CD4-positive, alpha-beta T cell treated with Interleukin-15 for 4 hours (primary cell): ENCODE data around the gene PLXNB2.

ENCODE experiments used
- DNase-seq: peaks from one replicate; pipeline ENCODE4 v3.0.0-alpha.2; 2020; ENCODE audit warnings: low spot score

PLXNB2 gene

GRCh38 chr22:50232481-50233151 is 74.8 kb downstream of the PLXNB2 start:
- no peak for DNase-seq

DNA sequence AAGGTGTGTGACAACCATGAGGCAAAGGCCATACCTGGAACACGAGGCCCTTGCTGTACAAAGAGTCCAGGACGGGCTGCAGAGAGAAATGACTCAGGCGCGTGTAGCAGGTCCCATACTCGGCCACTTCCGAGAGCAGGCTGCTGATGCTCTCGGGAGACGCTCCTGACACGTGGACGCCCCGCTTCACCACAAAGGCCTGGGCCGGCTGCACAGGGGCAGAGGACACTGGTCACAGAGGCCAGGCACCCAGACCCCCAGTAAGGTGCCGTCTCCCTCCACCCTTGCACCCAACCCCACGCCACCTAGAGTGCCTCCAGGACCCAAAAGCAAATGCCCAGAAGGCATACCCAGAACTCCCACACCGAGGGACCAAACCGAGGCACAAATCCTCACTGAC is 78.1 kb downstream of the PLXNB2 start:
- DNase-seq = no peak

DNA sequence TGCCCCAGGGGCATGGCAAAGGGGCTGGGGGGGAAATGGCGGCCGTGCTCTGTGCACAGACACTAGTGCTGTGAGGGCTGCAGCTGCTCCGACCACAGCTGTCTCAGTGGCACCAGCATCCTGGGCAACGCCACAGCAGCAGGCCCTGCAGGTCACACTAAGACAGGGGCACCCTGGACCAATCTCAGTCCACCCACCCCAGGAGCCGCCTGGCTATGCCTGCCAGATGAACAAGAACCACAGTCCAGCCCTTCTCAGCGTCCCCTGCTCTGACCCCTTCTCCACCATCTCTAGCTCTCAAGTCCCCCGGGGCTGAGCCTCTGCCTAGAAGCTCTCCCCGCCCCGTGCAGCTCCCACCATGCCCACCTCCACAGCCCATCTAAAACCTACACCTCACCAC is 79.1 kb downstream of the PLXNB2 start:
- no peak for DNase-seq

GRCh38 chr22:50227579-50228215 is 79.7 kb downstream of the PLXNB2 start:
- no peak for DNase-seq

- DNase-seq = no peak
These were observed 80.6 kb downstream of the PLXNB2 start for GRCh38 chr22:50226875-50227165.

DNA sequence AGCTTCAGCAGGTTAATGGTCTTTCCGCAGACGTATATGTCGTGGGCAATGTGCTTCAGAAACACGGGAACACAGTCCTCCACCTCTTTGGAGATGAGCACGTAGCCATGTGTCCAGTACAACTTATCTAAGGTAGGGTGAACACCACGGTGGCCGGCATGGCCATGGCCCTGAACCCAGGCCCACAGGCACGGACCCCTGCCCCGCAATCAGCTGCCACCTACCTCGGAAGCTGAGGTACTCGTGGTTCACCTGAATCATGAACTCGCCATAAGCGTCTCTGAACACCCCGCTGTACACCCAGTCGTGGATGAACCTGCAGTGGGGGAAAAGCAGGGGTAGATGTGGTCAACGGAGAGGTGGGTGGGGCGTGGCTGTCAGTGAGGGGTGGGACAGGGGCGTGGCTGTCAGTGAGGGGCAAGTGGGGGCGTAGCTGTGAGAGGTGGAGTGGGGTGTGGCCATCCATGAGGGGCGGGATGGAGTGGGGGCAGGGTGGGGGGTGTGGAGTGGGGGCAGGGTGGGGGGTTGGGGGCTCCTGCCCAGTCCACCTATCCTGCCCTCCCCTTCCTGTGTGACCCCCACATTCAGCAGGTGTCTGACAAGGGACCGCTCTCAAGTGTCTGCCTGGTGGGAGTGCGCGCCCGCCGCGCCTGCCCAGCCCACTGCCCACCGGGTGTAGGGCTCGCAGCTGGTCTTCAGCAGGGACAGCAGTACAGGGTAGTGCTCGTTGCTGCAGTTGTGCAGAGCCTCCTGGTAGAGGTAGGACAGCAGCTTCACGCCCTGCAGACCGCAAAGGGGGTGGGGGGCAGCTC is 81.2 kb downstream of the PLXNB2 start:
- no peak for DNase-seq

- DNase-seq = no peak
These were observed 82.1 kb downstream of the PLXNB2 start for GRCh38 chr22:50225200-50225969.
